ENCODE results near the gene ZNF524.

GRCh38 chr19:55635856-55636440, 35.9 kb downstream of the ZNF524 start:
- TF ChIP-seq CTCF (IDR thresholded peaks at IDR 0.05; ENCODE audit: low read depth, low read length, poor library complexity, severe bottlenecking) (no peak), EZH2phosphoT487 (IDR thresholded peaks at IDR 0.05; ENCODE audit: borderline replicate concordance, low read length) (no peak)
